ENCODE measurements around the gene HOGA1.

The HOGA1 gene

DNA sequence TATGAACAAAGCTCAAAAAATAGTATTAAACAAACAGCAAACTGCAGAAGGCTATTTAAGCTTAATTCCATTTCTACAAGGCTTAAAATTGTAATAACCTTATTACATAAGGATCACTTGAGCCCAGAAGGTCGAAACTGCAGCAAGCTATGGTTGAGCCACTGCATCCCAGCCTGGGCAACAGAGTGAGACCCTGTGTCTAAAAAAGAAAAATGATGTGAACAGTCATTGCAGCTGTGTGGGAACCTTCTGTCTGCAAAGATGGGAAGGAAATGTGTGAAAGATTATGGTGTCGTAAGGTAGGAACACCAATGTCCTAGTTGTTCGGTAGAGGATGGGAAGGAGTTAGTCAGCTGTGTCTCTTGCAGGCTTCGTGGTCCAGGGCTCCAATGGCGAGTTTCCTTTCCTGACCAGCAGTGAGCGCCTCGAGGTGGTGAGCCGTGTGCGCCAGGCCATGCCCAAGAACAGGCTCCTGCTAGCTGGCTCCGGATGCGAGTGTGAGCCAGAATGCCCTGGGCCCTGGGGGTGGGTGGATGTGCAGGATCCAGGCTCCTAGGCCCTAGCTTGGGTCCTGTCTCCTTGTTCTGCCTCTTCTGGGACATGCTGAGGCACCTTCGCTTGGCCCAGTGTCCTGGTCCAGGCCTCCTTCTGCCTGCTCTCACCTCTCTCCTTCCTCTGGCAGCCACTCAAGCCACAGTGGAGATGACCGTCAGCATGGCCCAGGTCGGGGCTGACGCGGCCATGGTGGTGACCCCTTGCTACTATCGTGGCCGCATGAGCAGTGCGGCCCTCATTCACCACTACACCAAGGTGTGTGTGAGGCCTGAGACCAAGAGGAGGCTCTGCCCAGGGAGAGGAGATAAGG, 14.4 kb downstream of the HOGA1 start:
- Histone ChIP-seq H3K27me3 (replicated peaks; ENCODE audit: control insufficient read depth, insufficient read depth, low read length) (no peaks in the 10 kb centered on the region), H3K36me3 (ENCODE audit: control insufficient read depth, insufficient read depth, low read length, severe bottlenecking) (no peaks in the 10 kb centered on the region), H3K4me1 (ENCODE audit: control insufficient read depth, insufficient read depth, low read length) (peaks cover 22% of the 10 kb centered on the region), H3K9ac (ENCODE audit: low read length) (no peak overlapping the region), H3K9me3 (ENCODE audit: control insufficient read depth, low read length) (no peaks in the 10 kb centered on the region), H3K4me3 (ENCODE audit: low read length) (no peak overlapping the region)
- DNase-seq (ENCODE audit: low read depth), result no peak

DNA sequence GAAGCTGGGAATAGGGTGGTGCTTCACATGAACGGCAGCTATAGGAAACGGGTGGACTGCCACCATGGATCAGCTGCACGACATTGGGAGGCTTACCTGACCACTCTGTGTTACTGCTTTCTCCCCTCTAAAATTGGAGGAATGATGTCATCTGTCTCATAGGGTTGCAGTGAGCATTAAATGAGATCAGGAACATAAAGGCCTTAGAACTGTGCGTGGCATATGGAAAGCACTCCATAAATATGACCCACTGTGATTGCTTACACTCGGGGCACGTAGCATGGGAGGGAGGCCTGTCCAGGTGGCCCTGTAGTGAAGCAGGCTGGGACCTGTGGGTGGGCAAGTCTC, 15.1 kb downstream of the HOGA1 start:
- H3K36me3 ChIP-seq (ENCODE audit: control insufficient read depth, insufficient read depth, low read length, severe bottlenecking), result no peaks in the 10 kb centered on the region
- H3K4me3 ChIP-seq (ENCODE audit: low read length), result no peak overlapping the region
- H3K27me3 ChIP-seq (replicated peaks; ENCODE audit: control insufficient read depth, insufficient read depth, low read length), result no peaks in the 10 kb centered on the region
- DNase-seq (ENCODE audit: low read depth), result no peak
- H3K9ac ChIP-seq (ENCODE audit: low read length), result no peak overlapping the region
- H3K4me1 ChIP-seq (ENCODE audit: control insufficient read depth, insufficient read depth, low read length), result peaks cover 21% of the 10 kb centered on the region
- no peaks in the 10 kb centered on the region for H3K9me3 ChIP-seq (ENCODE audit: control insufficient read depth, low read length)

DNA sequence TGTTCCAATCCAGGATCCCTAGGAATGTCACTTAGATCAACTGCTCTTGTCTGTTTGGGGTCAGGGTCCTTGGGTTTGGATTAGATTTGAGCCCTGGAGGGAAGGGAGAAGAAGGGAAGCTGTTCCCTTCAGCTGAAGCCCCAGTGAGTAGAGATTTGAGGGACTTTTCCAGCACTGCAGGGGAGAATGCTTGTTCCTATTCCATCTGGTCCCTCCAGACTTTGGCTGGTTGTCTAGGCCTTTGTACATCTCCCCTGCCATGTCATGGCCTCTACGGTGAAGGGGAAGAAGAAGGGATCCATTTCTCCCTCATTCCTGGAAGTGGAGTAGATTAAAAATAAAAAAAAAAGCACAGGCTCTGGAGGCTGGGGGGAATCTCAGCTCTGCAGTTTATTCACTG, 16.4 kb downstream of the HOGA1 start:
- Histone ChIP-seq H3K9me3 (ENCODE audit: control insufficient read depth, low read length) (no peaks in the 10 kb centered on the region), H3K36me3 (ENCODE audit: control insufficient read depth, insufficient read depth, low read length, severe bottlenecking) (no peaks in the 10 kb centered on the region), H3K4me1 (ENCODE audit: control insufficient read depth, insufficient read depth, low read length) (peaks cover 21% of the 10 kb centered on the region), H3K9ac (ENCODE audit: low read length) (no peak overlapping the region), H3K4me3 (ENCODE audit: low read length) (no peak overlapping the region), H3K27me3 (replicated peaks; ENCODE audit: control insufficient read depth, insufficient read depth, low read length) (no peaks in the 10 kb centered on the region)
- no peak for DNase-seq (ENCODE audit: low read depth)

DNA sequence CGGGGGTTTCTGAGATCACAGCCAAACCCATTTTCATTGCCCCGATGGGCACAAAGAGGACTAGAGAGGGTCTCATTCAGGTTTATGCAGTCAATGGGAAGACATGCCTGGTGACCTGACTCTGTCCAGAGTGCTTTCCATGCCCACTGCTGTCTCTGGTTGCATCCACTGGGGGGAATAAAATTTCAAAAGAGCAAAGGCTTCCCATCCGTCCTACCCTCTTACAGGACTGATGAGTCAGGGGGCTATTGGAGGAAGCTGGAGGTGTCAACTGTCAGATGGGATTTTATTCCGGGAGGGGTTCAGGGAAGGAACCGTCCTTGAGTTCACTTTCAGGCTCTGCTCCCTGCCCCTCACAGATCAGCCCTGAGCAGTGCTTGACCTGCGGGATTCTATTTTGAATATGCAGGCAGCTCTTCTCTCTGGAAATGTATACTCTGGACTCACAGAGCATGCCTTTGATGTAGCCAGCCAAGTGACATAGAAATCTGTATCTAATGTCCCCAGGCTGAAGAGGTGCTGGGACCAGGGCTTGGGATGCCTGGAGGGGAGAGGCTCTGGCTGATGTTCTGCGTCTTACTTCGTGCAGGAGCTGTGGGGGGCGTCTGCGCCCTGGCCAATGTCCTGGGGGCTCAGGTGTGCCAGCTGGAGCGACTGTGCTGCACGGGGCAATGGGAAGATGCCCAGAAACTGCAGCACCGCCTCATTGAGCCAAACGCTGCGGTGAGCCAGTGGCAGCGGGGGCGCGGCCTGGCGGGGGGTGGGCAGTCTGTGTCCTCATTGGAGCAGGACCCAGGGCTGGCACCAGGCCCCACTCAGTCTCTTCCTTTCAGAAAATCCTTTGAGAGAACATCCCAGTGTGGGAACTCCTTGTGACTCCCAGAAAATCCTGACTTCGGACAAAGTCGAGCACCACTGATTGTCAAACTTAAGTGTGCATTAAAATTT, 17.4 kb downstream of the HOGA1 start:
- Histone ChIP-seq H3K4me3 (ENCODE audit: low read length) (no peak overlapping the region), H3K36me3 (ENCODE audit: control insufficient read depth, insufficient read depth, low read length, severe bottlenecking) (no peaks in the 10 kb centered on the region), H3K9ac (ENCODE audit: low read length) (no peak overlapping the region)

DNA sequence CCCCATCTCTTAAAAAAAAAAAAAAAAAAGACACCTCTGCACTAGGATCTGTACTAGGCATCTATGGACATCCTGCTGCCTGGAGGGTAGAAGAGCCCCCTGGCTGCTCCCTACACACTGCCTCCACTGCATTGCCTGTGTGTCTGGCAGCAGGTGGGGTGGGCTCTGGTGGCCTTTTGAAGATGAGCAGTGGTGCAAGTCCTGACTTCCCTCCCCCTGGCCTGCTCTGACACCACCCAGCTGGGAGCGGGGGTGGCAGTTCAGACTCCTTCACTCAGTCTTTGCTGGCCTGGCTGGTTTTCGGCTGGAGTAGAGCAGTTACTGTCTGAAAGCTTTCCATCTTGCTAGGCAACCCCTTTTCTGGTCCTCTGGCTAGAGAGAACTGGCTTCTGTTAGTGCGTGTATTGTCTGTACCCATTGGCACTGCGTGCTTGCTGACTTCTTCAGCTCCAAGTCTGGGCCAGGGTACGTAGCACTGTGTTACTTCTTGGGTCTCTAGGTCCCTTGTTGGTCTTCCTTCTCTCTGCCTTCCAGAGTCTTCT, 23.0 kb downstream of the HOGA1 start:
- no peaks in the 10 kb centered on the region for H3K4me1 ChIP-seq (ENCODE audit: control insufficient read depth, insufficient read depth, low read length)

More for the DNA sequence above, 17.4 kb downstream of the HOGA1 start:
- DNase-seq (ENCODE audit: low read depth), result no peak
- Histone ChIP-seq H3K4me1 (ENCODE audit: control insufficient read depth, insufficient read depth, low read length) (peaks cover 12% of the 10 kb centered on the region), H3K9me3 (ENCODE audit: control insufficient read depth, low read length) (no peaks in the 10 kb centered on the region), H3K27me3 (replicated peaks; ENCODE audit: control insufficient read depth, insufficient read depth, low read length) (no peaks in the 10 kb centered on the region)

DNA sequence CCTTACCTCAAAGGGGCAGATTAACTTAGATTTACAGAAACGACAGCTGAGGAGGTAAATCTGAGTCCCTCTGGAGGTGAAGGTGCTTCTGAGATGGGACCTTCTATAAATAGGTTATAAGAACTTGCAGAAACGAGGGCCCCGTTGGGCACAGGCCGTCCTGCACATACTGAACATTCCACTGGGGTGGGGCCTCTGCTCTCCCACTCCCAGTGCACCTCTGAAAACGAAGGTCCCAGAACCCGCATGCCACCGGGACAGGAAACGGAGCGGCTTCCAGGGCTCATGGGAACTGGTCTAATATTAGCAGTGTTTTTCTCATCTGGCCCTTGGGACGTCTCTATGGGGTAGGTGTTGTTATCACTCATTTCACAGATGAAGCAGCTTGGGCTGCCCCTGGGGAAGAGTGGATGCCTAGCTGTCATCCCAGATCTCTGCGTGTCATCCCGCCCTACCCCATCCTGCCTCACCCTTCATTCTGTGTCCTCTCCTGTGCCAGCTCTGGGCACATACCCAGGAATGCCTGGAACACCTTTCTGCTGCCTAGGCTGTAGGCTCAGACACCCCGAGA, 24.9 kb downstream of the HOGA1 start:
- no peak for DNase-seq (ENCODE audit: low read depth)
- H3K4me3 ChIP-seq (ENCODE audit: low read length), result no peak overlapping the region

More for the DNA sequence above, 23.0 kb downstream of the HOGA1 start:
- Histone ChIP-seq H3K36me3 (ENCODE audit: control insufficient read depth, insufficient read depth, low read length, severe bottlenecking) (no peaks in the 10 kb centered on the region), H3K9me3 (ENCODE audit: control insufficient read depth, low read length) (no peaks in the 10 kb centered on the region), H3K27me3 (replicated peaks; ENCODE audit: control insufficient read depth, insufficient read depth, low read length) (no peaks in the 10 kb centered on the region), H3K4me3 (ENCODE audit: low read length) (no peak overlapping the region), H3K9ac (ENCODE audit: low read length) (no peak overlapping the region)
- DNase-seq (ENCODE audit: low read depth), result no peak

DNA sequence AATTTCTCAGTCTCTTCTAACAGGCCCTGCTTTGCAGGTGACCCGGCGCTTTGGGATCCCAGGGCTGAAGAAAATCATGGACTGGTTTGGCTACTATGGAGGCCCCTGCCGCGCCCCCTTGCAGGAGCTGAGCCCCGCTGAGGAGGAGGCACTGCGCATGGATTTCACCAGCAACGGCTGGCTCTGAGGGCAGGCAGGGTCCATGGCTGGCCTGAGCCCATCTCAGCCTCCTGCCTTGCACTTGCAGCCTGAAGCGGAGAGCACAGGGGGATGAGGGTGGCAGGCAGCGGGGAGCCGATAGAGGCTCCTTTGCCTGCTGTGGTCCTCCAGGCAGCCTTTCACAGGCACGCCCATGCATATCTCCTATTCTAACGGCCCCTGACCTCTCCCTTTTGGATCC, 27.3 kb downstream of the HOGA1 start:
- no peaks in the 10 kb centered on the region for H3K9me3 ChIP-seq (ENCODE audit: control insufficient read depth, low read length)
- no peaks in the 10 kb centered on the region for H3K4me1 ChIP-seq (ENCODE audit: control insufficient read depth, insufficient read depth, low read length)
- no peaks in the 10 kb centered on the region for H3K36me3 ChIP-seq (ENCODE audit: control insufficient read depth, insufficient read depth, low read length, severe bottlenecking)
- no peak overlapping the region for H3K4me3 ChIP-seq (ENCODE audit: low read length)
- no peak overlapping the region for H3K9ac ChIP-seq (ENCODE audit: low read length)
- H3K27me3 ChIP-seq (replicated peaks; ENCODE audit: control insufficient read depth, insufficient read depth, low read length), result no peaks in the 10 kb centered on the region
- no peak for DNase-seq (ENCODE audit: low read depth)

More for the DNA sequence above, 24.9 kb downstream of the HOGA1 start:
- Histone ChIP-seq H3K36me3 (ENCODE audit: control insufficient read depth, insufficient read depth, low read length, severe bottlenecking) (no peaks in the 10 kb centered on the region), H3K9me3 (ENCODE audit: control insufficient read depth, low read length) (no peaks in the 10 kb centered on the region), H3K9ac (ENCODE audit: low read length) (no peak overlapping the region), H3K27me3 (replicated peaks; ENCODE audit: control insufficient read depth, insufficient read depth, low read length) (no peaks in the 10 kb centered on the region), H3K4me1 (ENCODE audit: control insufficient read depth, insufficient read depth, low read length) (no peaks in the 10 kb centered on the region)

DNA sequence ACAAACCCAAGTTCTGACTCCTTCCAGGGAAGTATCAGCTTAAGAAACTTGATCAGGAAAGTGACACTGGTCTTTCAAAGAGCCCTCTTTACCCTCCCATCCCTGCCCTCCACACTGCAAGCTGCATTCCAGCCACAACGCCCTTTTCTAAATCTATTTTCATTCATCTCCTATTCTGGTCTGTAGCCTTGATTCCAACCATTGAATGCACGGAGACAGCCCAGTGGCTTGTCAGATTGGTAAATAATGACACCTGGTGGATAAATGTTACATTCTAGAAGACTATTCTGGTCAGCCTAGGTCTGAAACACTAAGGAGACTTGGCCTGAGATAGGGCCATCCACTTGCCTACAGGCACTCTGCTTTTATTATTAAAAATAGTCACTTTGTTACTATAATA, 28.2 kb downstream of the HOGA1 start:
- H3K9ac ChIP-seq (ENCODE audit: low read length), result no peak overlapping the region
- H3K9me3 ChIP-seq (ENCODE audit: control insufficient read depth, low read length), result no peaks in the 10 kb centered on the region
- H3K27me3 ChIP-seq (replicated peaks; ENCODE audit: control insufficient read depth, insufficient read depth, low read length), result no peaks in the 10 kb centered on the region
- no peaks in the 10 kb centered on the region for H3K36me3 ChIP-seq (ENCODE audit: control insufficient read depth, insufficient read depth, low read length, severe bottlenecking)
- H3K4me1 ChIP-seq (ENCODE audit: control insufficient read depth, insufficient read depth, low read length), result no peaks in the 10 kb centered on the region
- no peak overlapping the region for H3K4me3 ChIP-seq (ENCODE audit: low read length)
- peak; percentile 73 for DNase-seq (ENCODE audit: low read depth)

DNA sequence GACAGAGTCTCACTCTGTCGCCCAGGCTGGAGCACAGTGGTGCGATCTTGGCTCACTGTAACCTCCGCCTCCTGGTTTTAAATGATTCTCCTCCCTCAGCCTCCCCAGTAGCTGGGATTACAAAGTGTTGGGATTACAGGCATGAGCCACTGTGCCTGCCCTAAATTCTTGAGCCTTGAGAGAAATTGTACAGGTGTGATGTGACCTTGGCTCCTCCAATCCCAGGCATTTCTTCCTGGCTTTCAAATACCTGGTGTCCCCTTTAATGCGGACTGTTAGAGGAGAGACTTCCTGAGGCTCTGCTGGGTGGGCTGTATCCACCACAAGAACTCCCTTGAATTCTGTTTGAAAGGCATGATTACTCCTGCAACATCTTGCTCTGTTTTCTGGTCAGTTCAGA, 34.1 kb downstream of the HOGA1 start:
- H3K4me1 ChIP-seq (ENCODE audit: control insufficient read depth, insufficient read depth, low read length), result no peaks in the 10 kb centered on the region
- no peak overlapping the region for H3K4me3 ChIP-seq (ENCODE audit: low read length)
- H3K9ac ChIP-seq (ENCODE audit: low read length), result no peak overlapping the region
- DNase-seq (ENCODE audit: low read depth), result no peak
- no peaks in the 10 kb centered on the region for H3K27me3 ChIP-seq (replicated peaks; ENCODE audit: control insufficient read depth, insufficient read depth, low read length)
- no peaks in the 10 kb centered on the region for H3K36me3 ChIP-seq (ENCODE audit: control insufficient read depth, insufficient read depth, low read length, severe bottlenecking)
- H3K9me3 ChIP-seq (ENCODE audit: control insufficient read depth, low read length), result no peaks in the 10 kb centered on the region

DNA sequence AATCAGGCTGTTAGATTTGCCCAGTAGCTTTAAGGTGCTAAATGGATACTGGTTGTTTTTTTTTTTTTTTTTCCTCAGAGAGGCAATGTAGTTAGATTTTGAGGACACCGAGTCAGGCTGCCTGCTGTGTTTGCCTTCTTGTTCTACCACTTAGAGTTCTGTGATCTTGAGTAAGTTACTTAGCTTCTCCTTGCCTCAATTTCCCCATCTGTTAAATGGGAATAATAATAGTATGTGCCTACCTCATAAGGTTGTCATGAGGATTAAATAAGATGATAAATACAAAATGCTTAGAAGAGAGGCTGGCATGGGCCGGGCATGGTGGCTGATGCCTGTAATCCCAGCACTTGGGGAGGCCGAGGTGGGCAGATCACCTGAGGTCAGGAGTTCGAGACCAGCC, 34.5 kb downstream of the HOGA1 start:
- Histone ChIP-seq H3K36me3 (ENCODE audit: control insufficient read depth, insufficient read depth, low read length, severe bottlenecking) (no peaks in the 10 kb centered on the region), H3K4me1 (ENCODE audit: control insufficient read depth, insufficient read depth, low read length) (no peaks in the 10 kb centered on the region), H3K27me3 (replicated peaks; ENCODE audit: control insufficient read depth, insufficient read depth, low read length) (no peaks in the 10 kb centered on the region), H3K9me3 (ENCODE audit: control insufficient read depth, low read length) (no peaks in the 10 kb centered on the region), H3K4me3 (ENCODE audit: low read length) (no peak overlapping the region), H3K9ac (ENCODE audit: low read length) (no peak overlapping the region)
- no peak for DNase-seq (ENCODE audit: low read depth)

DNA sequence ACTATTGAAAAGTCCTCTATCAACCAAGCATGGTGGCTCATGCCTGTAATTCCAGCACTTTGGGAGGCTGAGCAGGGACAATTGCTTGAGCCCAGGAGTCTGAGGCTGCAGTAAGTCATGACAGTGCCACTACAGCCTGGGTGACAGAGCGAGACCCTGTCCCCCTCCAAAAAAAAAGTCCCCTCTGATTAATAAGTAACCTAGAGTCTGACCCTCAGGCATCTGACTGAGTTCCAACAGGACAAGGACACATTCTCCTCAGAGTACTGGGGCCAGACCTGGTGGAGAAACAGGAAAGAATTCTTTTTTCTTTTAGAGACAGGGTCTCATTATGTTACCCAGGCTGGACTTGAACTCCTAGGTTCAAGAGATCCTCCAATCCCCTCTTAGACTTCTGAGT, 39.1 kb downstream of the HOGA1 start:
- H3K9ac ChIP-seq (ENCODE audit: low read length), result no peak overlapping the region

More for the DNA sequence above, 39.1 kb downstream of the HOGA1 start:
- Histone ChIP-seq H3K27me3 (replicated peaks; ENCODE audit: control insufficient read depth, insufficient read depth, low read length) (no peaks in the 10 kb centered on the region), H3K4me1 (ENCODE audit: control insufficient read depth, insufficient read depth, low read length) (no peaks in the 10 kb centered on the region), H3K4me3 (ENCODE audit: low read length) (no peak overlapping the region), H3K9me3 (ENCODE audit: control insufficient read depth, low read length) (no peaks in the 10 kb centered on the region), H3K36me3 (ENCODE audit: control insufficient read depth, insufficient read depth, low read length, severe bottlenecking) (no peaks in the 10 kb centered on the region)
- no peak for DNase-seq (ENCODE audit: low read depth)
